PC-9 (cell line): ENCODE measurements around the gene LRRC4C. TPM values are rescaled to one million over a fixed set of nuclear protein-coding genes. Genes with fewer than 3 reads are reported as not detected.

Experiments used
- BruUV-seq: library from RNA; stranded (reverse); fragments of 400-500 nt; replicated peaks from 2 replicates; lab custom pipeline; 2021; lab: Mats Ljungman, UMichigan
- CTCF ChIA-PET: fragments of 300-600 bp; sonication (Branson Sonifier 250); formaldehyde crosslinking; loops from one replicate; lab custom pipeline; 2022; ENCODE audit warnings: antibody characterized with exemption; lab: Charles Lee
- POLR2A ChIA-PET: fragments of 300-600 bp; sonication (Branson Sonifier 250); formaldehyde crosslinking; loops from one replicate; lab custom pipeline; 2022; ENCODE audit warnings: antibody characterized with exemption; ENCODE audit not compliant: unreplicated experiment; lab: Charles Lee
- DNase-seq, 2 experiments: peaks; one replicate each; pipeline versions ENCODE4 v3.0.0 to v3.0.0-alpha.2; 2015 to 2022; ENCODE audit warnings: mixed read lengths in 1 of 2
- H2AFZ ChIP-seq: fragments of 200-600 bp; sonication (generic); 2 replicates; pipeline ENCODE4 v1.8.1; 2017; ENCODE audit warnings: antibody characterized with exemption
- H3F3A ChIP-seq: fragments of 200-600 bp; sonication (generic); 2 replicates; pipeline ENCODE4 v1.8.1; 2017; ENCODE audit warnings: antibody characterized with exemption, mild to moderate bottlenecking, low read depth; ENCODE audit not compliant: insufficient read depth
- H3K27ac ChIP-seq: fragments of 200-600 bp; sonication (generic); 2 replicates; pipeline ENCODE4 v1.6.1; 2016; ENCODE audit warnings: mixed run types
- H3K27me3 ChIP-seq: fragments of 200-600 bp; sonication (generic); 2 replicates; pipeline ENCODE4 v1.6.1; 2016; ENCODE audit warnings: low read depth, mixed run types; ENCODE audit not compliant: insufficient read depth
- H3K36me3 ChIP-seq: fragments of 200-600 bp; sonication (generic); 2 replicates; pipeline ENCODE4 v1.6.1; 2016; ENCODE audit warnings: low read depth, mixed run types
- H3K4me1 ChIP-seq: fragments of 200-600 bp; sonication (generic); replicated peaks from 2 replicates; pipeline ENCODE4 v1.6.1; 2016; ENCODE audit warnings: mixed run types; ENCODE audit not compliant: insufficient read depth
- H3K4me2 ChIP-seq: fragments of 200-600 bp; sonication (generic); 2 replicates; pipeline ENCODE4 v1.6.1; 2017; ENCODE audit warnings: mixed run types
- H3K4me3 ChIP-seq: fragments of 200-600 bp; sonication (generic); 2 replicates; pipeline ENCODE4 v1.6.1; 2016; ENCODE audit warnings: mixed run types
- H3K79me2 ChIP-seq: fragments of 200-600 bp; sonication (generic); 2 replicates; pipeline ENCODE4 v1.6.1; 2017; ENCODE audit warnings: low read depth, mixed run types
- H3K9me2 ChIP-seq: fragments of 200-600 bp; sonication (generic); 2 replicates; pipeline ENCODE4 v1.8.1; 2017; ENCODE audit warnings: mild to moderate bottlenecking; ENCODE audit not compliant: insufficient read depth
- H3K9me3 ChIP-seq: fragments of 200-600 bp; sonication (generic); 2 replicates; pipeline ENCODE4 v1.8.1; 2016; ENCODE audit warnings: low read depth; ENCODE audit not compliant: insufficient read depth
- H4K20me1 ChIP-seq: fragments of 200-600 bp; sonication (generic); 2 replicates; pipeline ENCODE4 v1.8.1; 2017; ENCODE audit not compliant: insufficient read depth
- CTCF ChIP-seq: fragments of 200-600 bp; sonication (generic); conservative IDR thresholded peaks from 2 replicates; pipeline ENCODE4 v1.6.1; 2017; ENCODE audit warnings: mixed run types, antibody characterized with exemption, mild to moderate bottlenecking, moderate library complexity
- EZH2 ChIP-seq: fragments of 200-600 bp; sonication (generic); IDR thresholded peaks from 2 replicates; pipeline ENCODE4 v1.8.0; 2017; ENCODE audit warnings: antibody characterized with exemption, low read depth
- intact Hi-C: fragments of 100-400 bp; cut with micrococcal nuclease; formaldehyde crosslinking; loops from one replicate; pipeline ENCODE4 v1.10.0; 2022; ENCODE audit not compliant: unreplicated experiment
- total RNA-seq: library from RNA; stranded (reverse); gene quantifications from 2 replicates; pipeline ENCODE4 v1.2.3, GENCODE V29; 2021

Gene LRRC4C
- total RNA-seq, 1 experiment from 2014 or later = not detected

- Histone ChIP-seq H3K9me3 (no peaks in the 10 kb centered on the region), H3K4me1 (no peaks in the 10 kb centered on the region), H3K27ac (no peak overlapping the region), H3K4me2 (no peak overlapping the region), H3K27me3 (no peaks in the 10 kb centered on the region), H4K20me1 (no peaks in the 10 kb centered on the region; the same call in 1 of the 2 replicates), H2AFZ (no peak overlapping the region), H3K9me2 (no peaks in the 10 kb centered on the region), H3K4me3 (no peak overlapping the region), H3K36me3 (no peaks in the 10 kb centered on the region), H3K79me2 (no peaks in the 10 kb centered on the region), H3F3A (no peaks in the 10 kb centered on the region)
- intact Hi-C loops = no loop called here
- DNase-seq = no peak
- BruUV-seq = no TSS peak
- TF ChIP-seq EZH2 (no peak), CTCF (no peak)
- POLR2A ChIA-PET = no interaction called here
- CTCF ChIA-PET = no interaction called here
These were observed 58.6 kb downstream of the LRRC4C start for GRCh38 chr11:41400819-41401382.

- ChIA-PET POLR2A (no interaction called here), CTCF (no interaction called here)
- no peak overlapping the region for H2AFZ ChIP-seq
- no peak overlapping the region for H3K4me3 ChIP-seq
- no peaks in the 10 kb centered on the region; the same call in 1 of the 2 replicates for H4K20me1 ChIP-seq
- no peaks in the 10 kb centered on the region for H3K79me2 ChIP-seq
- TF ChIP-seq CTCF (no peak), EZH2 (no peak)
- no peaks in the 10 kb centered on the region for H3K9me3 ChIP-seq
- no peaks in the 10 kb centered on the region for H3K4me1 ChIP-seq
- intact Hi-C loops = no loop called here
- no TSS peak for BruUV-seq
- no peaks in the 10 kb centered on the region for H3K36me3 ChIP-seq
- H3K27ac ChIP-seq = no peak overlapping the region
- H3K27me3 ChIP-seq = no peaks in the 10 kb centered on the region
- H3K4me2 ChIP-seq = no peak overlapping the region
- DNase-seq = no peak
- no peaks in the 10 kb centered on the region for H3K9me2 ChIP-seq
- H3F3A ChIP-seq = no peaks in the 10 kb centered on the region
These were observed 59.3 kb downstream of the LRRC4C start for GRCh38 chr11:41400124-41400523.

GRCh38 chr11:41399323-41399722, 60.1 kb downstream of the LRRC4C start:
- intact Hi-C loops = no loop called here

More at GRCh38 chr11:41399323-41399722, 60.1 kb downstream of the LRRC4C start:
- no peaks in the 10 kb centered on the region for H3K4me1 ChIP-seq
- ChIA-PET POLR2A (no interaction called here), CTCF (no interaction called here)
- TF ChIP-seq EZH2 (no peak), CTCF (no peak)
- H3K4me3 ChIP-seq = no peak overlapping the region
- H3K36me3 ChIP-seq = no peaks in the 10 kb centered on the region
- H4K20me1 ChIP-seq = no peaks in the 10 kb centered on the region
- no peak overlapping the region for H2AFZ ChIP-seq
- no peaks in the 10 kb centered on the region for H3K79me2 ChIP-seq
- H3K9me2 ChIP-seq = no peaks in the 10 kb centered on the region
- no peak for DNase-seq
- no peaks in the 10 kb centered on the region for H3F3A ChIP-seq
- BruUV-seq = no TSS peak
- no peaks in the 10 kb centered on the region for H3K9me3 ChIP-seq
- no peak overlapping the region for H3K4me2 ChIP-seq
- H3K27me3 ChIP-seq = no peaks in the 10 kb centered on the region
- no peak overlapping the region for H3K27ac ChIP-seq
